Panc1 (cell line): ENCODE measurements around the gene LANCL2. TPM values are rescaled to one million over a fixed set of nuclear protein-coding genes. Genes with fewer than 3 reads are reported as not detected.

Experiments
- ATAC-seq: fragments of 200-7000 bp; cut with Tn5 transposase; 2 replicates; pipeline ENCODE4 v1.9.1; 2020; ENCODE audit warnings: mild to moderate bottlenecking, moderate library complexity
- BruUV-seq: library from RNA; stranded (reverse); fragments of 400-500 nt; replicated peaks from 2 replicates; lab custom pipeline; 2021; lab: Mats Ljungman, UMichigan
- CTCF ChIA-PET: fragments of 300-600 bp; sonication (Branson Sonifier 250); formaldehyde crosslinking; loops from one replicate; lab custom pipeline; 2022; ENCODE audit warnings: antibody characterized with exemption; lab: Charles Lee
- POLR2A ChIA-PET: fragments of 300-600 bp; sonication (Branson Sonifier 250); formaldehyde crosslinking; loops from one replicate; lab custom pipeline; 2022; ENCODE audit warnings: antibody characterized with exemption; lab: Charles Lee
- DNase-seq: peaks from one replicate; pipeline ENCODE4 v3.0.0-alpha.2; 2010; ENCODE audit warnings: low read depth, low spot score
- H3K27ac ChIP-seq: 2 replicates; pipeline ENCODE4 v1.5.1; 2011; ENCODE audit warnings: mild to moderate bottlenecking, low read length, inconsistent platforms
- H3K27me3 ChIP-seq: fragments of 200-500 bp; sonication (Bioruptor generic); 2 replicates; pipeline ENCODE4 v1.6.0; 2014; ENCODE audit warnings: low read length, inconsistent platforms; ENCODE audit not compliant: control insufficient read depth, insufficient read depth
- H3K36me3 ChIP-seq: fragments of 200-500 bp; sonication (Bioruptor generic); 2 replicates; pipeline ENCODE4 v1.5.1; 2014; ENCODE audit warnings: inconsistent platforms, mild to moderate bottlenecking, low read length, moderate library complexity; ENCODE audit not compliant: control insufficient read depth, insufficient read depth
- H3K4me1 ChIP-seq: 2 replicates; pipeline ENCODE4 v1.5.1; 2011; ENCODE audit warnings: inconsistent platforms, mild to moderate bottlenecking, low read length, moderate library complexity; ENCODE audit not compliant: control insufficient read depth, insufficient read depth
- H3K4me3 ChIP-seq, 2 experiments: 2 replicates each; pipeline ENCODE4 v1.5.1; 2011 to 2012; ENCODE audit warnings: low read depth in 2 of 2, low read length in 2 of 2, mild to moderate bottlenecking in 2 of 2, inconsistent platforms in 1 of 2, moderate library complexity in 1 of 2
- H3K9me3 ChIP-seq: fragments of 200-500 bp; sonication (Bioruptor generic); 2 replicates; pipeline ENCODE4 v1.5.1; 2014; ENCODE audit warnings: low read depth, mild to moderate bottlenecking, inconsistent platforms, low read length, moderate library complexity; ENCODE audit not compliant: control insufficient read depth, insufficient read depth
- CTCF ChIP-seq: fragments of 450-650 bp; IDR thresholded peaks from 2 replicates; pipeline ENCODE4 v1.5.1; 2017; ENCODE audit warnings: mild to moderate bottlenecking
- POLR2AphosphoS5 ChIP-seq: IDR thresholded peaks from 2 replicates; pipeline ENCODE4 v1.6.1; 2012; ENCODE audit warnings: mild to moderate bottlenecking, low read depth, low read length, moderate library complexity
- REST ChIP-seq, 2 experiments: IDR thresholded peaks; 2 replicates each; pipeline ENCODE4 v1.6.1; 2011 to 2012; ENCODE audit warnings: low read depth in 2 of 2, control low read depth in 1 of 2, low read length in 1 of 2, mild to moderate bottlenecking in 1 of 2, moderate library complexity in 1 of 2; ENCODE audit not compliant: insufficient read depth in 1 of 2
- SIN3A ChIP-seq: IDR thresholded peaks from 2 replicates; pipeline ENCODE4 v1.6.1; 2012; ENCODE audit warnings: low read depth, mild to moderate bottlenecking, low read length, moderate library complexity, borderline replicate concordance; ENCODE audit not compliant: insufficient read depth
- TCF7L2 ChIP-seq: IDR thresholded peaks from 2 replicates; pipeline ENCODE4 v1.6.1; 2011; ENCODE audit warnings: mild to moderate bottlenecking, low read depth, low read length, inconsistent platforms
- in situ Hi-C: cut with HindIII; loops from 2 replicates; pipeline ENCODE4 v1.10.0; 2016; ENCODE audit warnings: low sequenced_read_pairs, low pct_unique_long_range_greater_than_20kb
- intact Hi-C: fragments of 100-400 bp; cut with micrococcal nuclease; formaldehyde crosslinking; loops from one replicate; pipeline ENCODE4 v1.10.0; 2022; ENCODE audit not compliant: unreplicated experiment
- total RNA-seq: library from RNA; stranded (reverse); gene quantifications from one replicate; pipeline ENCODE4 v1.2.1, GENCODE V29; 2021; ENCODE audit not compliant: unreplicated experiment

The LANCL2 gene
- total RNA-seq, 1 experiment from 2014 or later = 30.6 TPM

- Histone ChIP-seq H3K36me3 (no peaks in the 10 kb centered on the region), H3K27me3 (no peaks in the 10 kb centered on the region), H3K4me3 (no peak overlapping the region), H3K27ac (no peak overlapping the region), H3K9me3 (no peaks in the 10 kb centered on the region), H3K4me1 (no peaks in the 10 kb centered on the region)
- intact Hi-C loops = no loop called here
- TF ChIP-seq SIN3A (no peak), REST (IDR thresholded peaks at IDR 0.05; ENCODE audit: insufficient read depth in 1 of 2, low read depth in 2 of 2, low read length in 1 of 2) (no peak), CTCF (no peak), POLR2AphosphoS5 (no peak), TCF7L2 (no peak)
- ATAC-seq = peak; percentile 68
- in situ Hi-C loops = no loop called here
- ChIA-PET CTCF (interaction anchor here (0.6 kb wide), 1 partner anchor 700 kb away, joined by 5 read pairs; no protein-coding TSS in a partner anchor), POLR2A (interaction anchor here (0.6 kb wide), 1 partner anchor 44 kb away, joined by 4 read pairs; no protein-coding TSS in a partner anchor)
- BruUV-seq = no TSS peak
- DNase-seq = no peak
These were observed 44.5 kb downstream of the LANCL2 start for GRCh38 chr7:55409482-55410225.

- BruUV-seq = no TSS peak
- in situ Hi-C loops (no loop called here), intact Hi-C loops (no loop called here)
- Histone ChIP-seq H3K4me1 (no peaks in the 10 kb centered on the region), H3K27ac (no peak overlapping the region), H3K9me3 (no peaks in the 10 kb centered on the region), H3K27me3 (no peaks in the 10 kb centered on the region), H3K36me3 (no peaks in the 10 kb centered on the region), H3K4me3 (no peak overlapping the region)
- CTCF ChIA-PET = no interaction called here
- TF ChIP-seq POLR2AphosphoS5 (no peak), REST (IDR thresholded peaks at IDR 0.05; ENCODE audit: insufficient read depth in 1 of 2, low read depth in 2 of 2, low read length in 1 of 2) (no peak), TCF7L2 (no peak)
- DNase-seq = no peak
- POLR2A ChIA-PET = no interaction called here
- no peak for ATAC-seq
These were observed 45.6 kb downstream of the LANCL2 start for GRCh38 chr7:55410667-55411239.
